NCI-H1930 (cell line): ENCODE data around the gene SLC43A3.
"Not testable (repeated sequence)": the region's sequence is repeated elsewhere in the genome, so short reads cannot be mapped to it uniquely, and the experiment has no call there.

Experiments used
- DNase-seq, 2 experiments: peaks; one replicate each; lab custom pipeline; 2025; lab: John Stamatoyannopoulos, UW

The SLC43A3 gene

GRCh38 chr11:57378186-57378585 lies 48.7 kb downstream of the SLC43A3 start:
- DNase-seq: no peak

- DNase-seq: no peak
Observed at GRCh38 chr11:57377107-57377506, 49.8 kb downstream of the SLC43A3 start.

GRCh38 chr11:57376095-57377090 lies 50.5 kb downstream of the SLC43A3 start:
- DNase-seq: no peak

- no peak for DNase-seq
Observed at GRCh38 chr11:57375490-57375889, 51.4 kb downstream of the SLC43A3 start.

GRCh38 chr11:57374966-57375365 lies 52.0 kb downstream of the SLC43A3 start:
- no peak for DNase-seq

- no peak for DNase-seq
Observed at GRCh38 chr11:57373146-57373545, 53.8 kb downstream of the SLC43A3 start.

- DNase-seq: no peak
Observed at GRCh38 chr11:57370941-57371340, 56.0 kb downstream of the SLC43A3 start.

- DNase-seq: no peak
Observed at GRCh38 chr11:57370251-57370650, 56.7 kb downstream of the SLC43A3 start.

- DNase-seq: no peak
Observed at GRCh38 chr11:57368845-57369232, 58.1 kb downstream of the SLC43A3 start.

- DNase-seq: no peak
Observed at GRCh38 chr11:57368106-57368844, 58.6 kb downstream of the SLC43A3 start.

- DNase-seq: no peak
Observed at GRCh38 chr11:57364851-57365660, 61.9 kb downstream of the SLC43A3 start.

GRCh38 chr11:57363131-57364080 lies 63.5 kb downstream of the SLC43A3 start:
- DNase-seq: no peak

GRCh38 chr11:57361926-57362325 lies 65.0 kb downstream of the SLC43A3 start:
- DNase-seq: no peak

- not testable (repeated sequence) for DNase-seq
Observed at GRCh38 chr11:57361420-57361819, 65.5 kb downstream of the SLC43A3 start.

GRCh38 chr11:57360991-57361390 lies 65.9 kb downstream of the SLC43A3 start:
- no peak for DNase-seq

GRCh38 chr11:57359896-57360690 lies 66.8 kb downstream of the SLC43A3 start:
- DNase-seq: no peak

GRCh38 chr11:57359396-57359795 lies 67.5 kb downstream of the SLC43A3 start:
- no peak for DNase-seq

- no peak for DNase-seq
Observed at GRCh38 chr11:57358991-57359390, 67.9 kb downstream of the SLC43A3 start.

- DNase-seq: no peak
Observed at GRCh38 chr11:57358543-57358961, 68.4 kb downstream of the SLC43A3 start.

GRCh38 chr11:57357856-57358255 lies 69.1 kb downstream of the SLC43A3 start:
- DNase-seq: no peak
